ENCODE results near the gene EIF4E3. TPM values are rescaled to one million over a fixed set of nuclear protein-coding genes. Genes with fewer than 3 reads are reported as not detected.

EIF4E3 gene
- total RNA-seq (2014; rRNA removed; shearing (Covaris generic)), result 3.9 and 4.3 TPM in 2 replicates
- 0.29 and 1.6 TPM in 2 replicates for polyA plus RNA-seq (2014; cell fraction: nucleus; rRNA removed)

DNA sequence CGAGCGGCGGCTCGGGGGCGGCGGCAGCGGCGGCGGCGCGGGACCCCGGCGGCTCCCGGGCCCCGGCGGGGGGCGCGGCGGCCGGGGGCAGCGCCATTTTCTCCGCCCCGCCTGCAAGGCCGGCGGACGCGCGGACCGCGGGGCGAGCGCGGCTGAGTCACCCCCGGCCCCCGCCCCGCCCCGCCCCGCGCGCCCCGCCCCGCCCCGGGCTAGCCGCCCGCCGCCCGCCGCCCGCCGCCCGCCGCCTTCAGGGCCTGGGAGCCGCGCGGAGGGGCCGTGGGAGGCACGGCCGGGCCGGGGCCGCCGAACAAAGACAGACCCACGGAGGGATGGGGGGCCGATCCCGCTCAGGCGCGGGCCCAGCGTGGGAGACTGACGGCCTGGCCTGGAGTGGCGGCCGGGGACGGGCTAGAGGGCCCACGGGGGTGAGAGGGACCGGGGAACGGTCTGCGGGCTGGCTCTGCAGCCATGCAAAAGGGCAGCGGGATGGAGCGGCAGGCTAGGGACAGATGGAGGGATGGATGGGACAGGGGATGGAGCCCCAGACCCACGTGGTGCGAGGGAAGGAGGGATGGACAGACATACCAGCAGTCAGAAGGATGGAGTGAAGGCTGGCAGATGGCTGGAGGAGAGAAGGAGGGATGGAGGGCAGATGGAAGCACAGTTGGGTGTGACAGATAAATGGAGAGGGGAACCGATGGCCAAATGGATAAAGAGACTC lies at the start of gene EIF4E3:
TSS of gene EIF4E3 (minus strand) at position 132 of the 721 bp plus-strand sequence. CDS start at position 97, 35 bp downstream.
- peak; percentile 24 for DNase-seq (ENCODE audit: extremely low read depth, low read depth)

- DNase-seq (ENCODE audit: extremely low read depth, low read depth), result no peak
These were observed 46.7 kb upstream of the EIF4E3 start for GRCh38 chr3:71771884-71772283.

- no peak for DNase-seq (ENCODE audit: extremely low read depth, low read depth)
These were observed 45.9 kb upstream of the EIF4E3 start for GRCh38 chr3:71771126-71771525.

GRCh38 chr3:71763426-71763825 lies 38.2 kb upstream of the EIF4E3 start:
- DNase-seq (ENCODE audit: extremely low read depth, low read depth), result no peak

GRCh38 chr3:71760140-71760539 lies 34.9 kb upstream of the EIF4E3 start:
- DNase-seq (ENCODE audit: extremely low read depth, low read depth), result no peak

- no peak for DNase-seq (ENCODE audit: extremely low read depth, low read depth)
These were observed 34.2 kb upstream of the EIF4E3 start for GRCh38 chr3:71759401-71759800.

GRCh38 chr3:71758091-71758490 lies 32.9 kb upstream of the EIF4E3 start:
- no peak for DNase-seq (ENCODE audit: extremely low read depth, low read depth)

- no peak for DNase-seq (ENCODE audit: extremely low read depth, low read depth)
These were observed 29.5 kb upstream of the EIF4E3 start for GRCh38 chr3:71754610-71755253.

DNA sequence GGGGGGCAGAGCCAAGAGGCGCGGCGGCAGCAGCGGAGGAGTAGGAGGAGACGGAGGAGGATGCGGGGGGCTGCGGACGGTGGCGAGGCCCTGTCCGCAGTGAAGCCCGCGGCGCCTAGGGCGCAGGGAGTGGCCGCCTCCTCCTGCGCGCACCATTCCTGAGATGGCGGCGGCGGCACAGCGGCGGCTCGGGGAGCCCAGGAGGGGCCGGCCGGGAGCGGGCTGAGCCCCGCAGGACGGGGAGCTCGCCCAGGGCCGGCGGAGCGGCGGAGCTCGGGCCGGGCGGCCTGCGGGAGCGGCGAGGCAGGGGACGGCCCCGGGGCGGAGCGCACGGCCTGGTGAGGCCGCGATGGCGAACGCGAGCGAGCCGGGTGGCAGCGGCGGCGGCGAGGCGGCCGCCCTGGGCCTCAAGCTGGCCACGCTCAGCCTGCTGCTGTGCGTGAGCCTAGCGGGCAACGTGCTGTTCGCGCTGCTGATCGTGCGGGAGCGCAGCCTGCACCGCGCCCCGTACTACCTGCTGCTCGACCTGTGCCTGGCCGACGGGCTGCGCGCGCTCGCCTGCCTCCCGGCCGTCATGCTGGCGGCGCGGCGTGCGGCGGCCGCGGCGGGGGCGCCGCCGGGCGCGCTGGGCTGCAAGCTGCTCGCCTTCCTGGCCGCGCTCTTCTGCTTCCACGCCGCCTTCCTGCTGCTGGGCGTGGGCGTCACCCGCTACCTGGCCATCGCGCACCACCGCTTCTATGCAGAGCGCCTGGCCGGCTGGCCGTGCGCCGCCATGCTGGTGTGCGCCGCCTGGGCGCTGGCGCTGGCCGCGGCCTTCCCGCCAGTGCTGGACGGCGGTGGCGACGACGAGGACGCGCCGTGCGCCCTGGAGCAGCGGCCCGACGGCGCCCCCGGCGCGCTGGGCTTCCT lies 28.8 kb upstream of the EIF4E3 start, which contains the start of gene GPR27:
TSS of gene GPR27 (plus strand) at position 155 of the 909 bp plus-strand sequence. CDS start at position 350, 195 bp downstream.
- DNase-seq (ENCODE audit: extremely low read depth, low read depth), result no peak

DNA sequence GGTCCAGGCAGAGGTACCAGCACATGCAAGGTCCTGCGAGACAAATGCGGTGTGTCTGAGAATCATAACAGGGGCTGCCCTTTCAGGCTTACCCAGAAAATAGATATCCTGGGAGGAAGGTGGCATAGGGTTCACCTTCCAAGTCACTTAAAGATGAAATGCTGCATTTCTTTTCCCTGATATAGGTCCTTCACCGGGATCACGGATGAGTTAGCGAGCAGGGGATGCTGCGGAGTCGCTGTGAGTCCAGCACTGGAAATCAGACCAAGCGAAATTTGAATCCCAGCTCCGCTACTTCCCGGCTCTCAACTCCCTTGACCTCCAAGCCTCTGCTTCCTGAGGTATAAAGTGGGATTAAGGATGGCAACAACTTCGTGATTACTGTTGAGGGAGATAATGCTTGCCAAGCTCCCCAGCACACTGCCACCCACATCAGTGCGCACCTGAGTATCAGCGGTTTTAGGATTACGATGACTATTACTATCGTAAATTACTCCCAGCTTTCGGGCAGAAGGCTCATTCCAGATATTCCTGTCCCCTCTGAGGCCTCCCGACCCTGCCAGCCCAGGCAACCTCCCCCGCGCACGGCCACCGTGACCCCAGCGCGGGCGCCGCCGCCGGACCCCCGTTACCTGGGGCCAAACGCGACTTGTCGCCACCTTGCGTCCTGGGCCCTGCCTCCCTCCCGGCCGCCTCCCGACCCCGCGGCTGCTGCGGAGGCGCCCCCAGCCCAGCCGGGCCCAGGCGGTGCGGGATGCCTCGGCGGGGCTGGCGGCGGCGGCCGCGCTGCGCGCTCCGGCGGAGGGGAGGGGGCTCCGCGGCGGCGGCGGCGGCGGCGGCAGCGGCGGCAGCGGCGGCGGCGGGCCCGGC lies 27.9 kb upstream of the EIF4E3 start:
- DNase-seq (ENCODE audit: extremely low read depth, low read depth), result no peak

- no peak for DNase-seq (ENCODE audit: extremely low read depth, low read depth)
These were observed 26.4 kb upstream of the EIF4E3 start for GRCh38 chr3:71751602-71752001.

DNA sequence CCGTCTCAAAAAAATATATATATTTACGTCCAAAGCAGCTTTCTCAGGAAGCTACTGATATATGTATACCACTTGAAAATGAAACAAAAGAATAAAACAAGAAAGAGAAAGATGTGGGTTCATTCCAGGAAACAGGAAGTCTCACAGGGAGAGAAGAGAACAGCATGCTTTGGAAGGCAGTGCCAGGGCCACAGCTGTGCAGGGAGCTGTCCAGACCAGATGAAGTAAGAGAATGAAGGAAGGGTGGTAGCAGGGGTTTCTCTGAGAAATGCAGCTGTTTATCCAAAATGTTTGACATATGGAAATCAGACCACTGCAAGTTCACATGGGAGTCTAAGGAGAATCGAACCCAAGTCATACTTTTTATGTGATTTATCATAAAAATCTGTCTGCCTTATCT lies 19.5 kb upstream of the EIF4E3 start:
- no peak for DNase-seq (ENCODE audit: extremely low read depth, low read depth)

DNA sequence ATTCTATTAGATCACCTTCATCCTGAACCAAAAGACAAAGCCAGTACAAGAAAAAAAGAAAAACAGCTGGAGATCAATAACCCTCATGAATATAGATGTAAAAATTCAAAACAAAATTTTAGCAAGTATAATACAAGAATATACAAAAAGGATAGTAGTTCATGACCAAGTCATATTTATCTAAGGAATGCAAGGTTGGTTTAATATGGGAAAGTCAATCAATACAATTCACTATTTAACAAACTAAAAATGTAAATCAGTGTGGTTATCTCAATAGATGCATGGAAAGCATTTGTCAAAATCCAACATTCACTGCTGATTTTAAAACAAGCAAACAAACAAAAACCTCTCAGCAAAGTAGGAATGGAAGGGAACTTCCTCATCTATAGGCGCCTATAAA lies 17.4 kb upstream of the EIF4E3 start:
- no peak for DNase-seq (ENCODE audit: extremely low read depth, low read depth)

GRCh38 chr3:71734881-71735280 lies 9.7 kb upstream of the EIF4E3 start:
- DNase-seq (ENCODE audit: extremely low read depth, low read depth), result no peak

DNA sequence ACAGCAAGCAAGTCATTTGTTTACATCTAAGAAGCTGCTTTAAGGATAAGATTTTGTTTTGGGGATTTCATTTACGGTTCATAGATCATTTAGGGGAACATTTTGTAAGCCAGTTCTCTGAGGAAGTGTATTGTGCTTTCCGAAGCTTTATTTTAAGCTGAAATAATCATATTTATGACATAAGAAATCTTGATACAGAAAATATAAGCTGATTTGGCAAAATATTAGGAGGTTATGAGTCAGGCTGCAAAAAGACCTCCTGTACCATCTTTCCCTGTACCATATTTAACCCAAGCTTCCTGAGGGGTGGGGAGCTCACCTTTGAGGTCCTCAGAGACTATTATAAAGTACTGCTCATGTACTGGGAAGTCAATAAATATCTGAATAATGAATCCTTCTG lies 8.1 kb upstream of the EIF4E3 start:
- DNase-seq (ENCODE audit: extremely low read depth, low read depth), result no peak

DNA sequence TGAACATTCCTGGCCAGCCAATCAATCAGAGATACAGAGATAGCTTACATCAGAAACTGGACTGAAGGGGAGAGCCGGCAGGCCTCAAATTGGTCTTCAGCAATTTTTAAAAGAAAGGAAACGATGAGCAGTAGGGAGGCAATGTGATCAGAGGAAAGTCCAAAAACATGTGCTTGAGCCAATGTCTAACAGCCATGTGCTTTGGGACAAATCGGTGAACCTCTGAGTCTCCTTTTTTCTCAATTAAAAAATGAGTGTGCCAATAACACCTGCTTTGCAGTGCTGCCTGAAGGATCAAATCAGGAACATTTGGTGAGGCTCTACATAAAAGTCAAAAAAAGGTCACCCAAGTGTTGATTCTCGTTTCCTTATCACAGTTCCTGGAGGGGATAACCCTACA lies 7.4 kb upstream of the EIF4E3 start:
- no peak for DNase-seq (ENCODE audit: extremely low read depth, low read depth)

- DNase-seq (ENCODE audit: extremely low read depth, low read depth), result no peak
These were observed 3.6 kb upstream of the EIF4E3 start for GRCh38 chr3:71728632-71729342.

DNA sequence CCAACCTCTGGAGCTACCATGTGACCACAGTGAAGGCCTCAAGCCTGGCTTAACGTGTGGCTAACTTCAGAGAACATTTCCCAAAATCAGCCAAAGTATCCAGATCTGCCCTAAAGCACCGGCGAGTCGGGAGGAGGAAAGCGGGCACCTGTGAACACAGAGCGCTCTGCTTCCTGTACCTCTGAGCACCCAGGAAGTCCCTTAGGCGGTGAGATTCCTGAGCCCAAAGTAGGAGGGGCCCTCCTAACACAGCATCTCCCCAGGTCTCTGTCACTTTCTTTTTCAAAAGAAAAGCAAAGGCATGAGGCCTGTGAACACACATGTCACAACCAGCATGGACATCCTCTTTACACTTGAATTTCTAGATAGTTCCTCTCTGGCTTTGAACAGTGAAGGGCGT lies 944 bp upstream of the EIF4E3 start:
- no peak for DNase-seq (ENCODE audit: extremely low read depth, low read depth)

DNA sequence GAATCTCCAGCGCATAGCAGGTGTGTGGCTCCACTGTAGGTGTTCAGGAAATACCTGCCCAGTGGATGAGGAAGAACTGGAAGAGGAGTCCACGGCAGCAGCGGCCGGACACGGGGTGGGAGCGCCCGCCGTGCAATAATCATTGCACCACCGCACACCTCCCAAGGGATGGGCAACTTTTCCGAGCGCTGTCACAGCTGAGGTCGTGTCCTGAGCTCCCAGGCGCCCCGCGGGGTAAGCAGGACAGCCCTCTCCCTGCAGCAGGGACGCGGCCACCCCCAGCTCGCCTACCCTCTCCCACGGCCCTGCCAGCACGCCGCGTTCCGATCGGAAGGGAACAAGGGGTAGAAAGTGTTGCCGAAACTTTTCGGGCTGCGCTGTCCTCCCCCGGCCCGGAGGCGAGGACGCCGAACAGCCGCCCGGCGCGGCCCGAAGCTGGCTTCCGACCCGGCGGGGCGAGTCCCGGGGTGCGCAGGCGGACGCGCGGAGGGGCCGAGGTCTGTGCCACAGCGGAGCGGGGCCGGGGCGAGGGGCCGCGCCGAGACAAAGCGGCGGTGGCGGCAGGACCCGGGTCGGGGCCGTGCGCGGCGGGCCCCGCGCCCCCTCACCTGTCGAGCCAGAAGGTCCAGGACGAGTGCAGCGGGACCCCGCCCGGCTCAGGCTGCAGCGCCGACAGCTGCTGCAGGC lies 475 bp downstream of the EIF4E3 start:
- no peak for DNase-seq (ENCODE audit: extremely low read depth, low read depth)
